Aorta (tissue), 5 donors: ENCODE measurements around the gene GM2A. TPM values are rescaled to one million over a fixed set of nuclear protein-coding genes. Genes with fewer than 3 reads are reported as not detected.

Experiments used
- ATAC-seq: fragments of 200-7000 bp; cut with Tn5 transposase; one replicate; pipeline ENCODE4 v1.9.1; 2022; ENCODE audit warnings: moderate library complexity; ENCODE audit not compliant: low FRiP score
- DNase-seq, 2 donors: peaks; one replicate each; pipeline ENCODE4 v3.0.0-alpha.2; 2020
- H3K27ac ChIP-seq, 2 donors: one replicate each; pipeline ENCODE4 v1.5.1; 2013; ENCODE audit warnings: low read length in 2 of 2, mild to moderate bottlenecking in 2 of 2, moderate library complexity in 2 of 2, control low read depth in 1 of 2, inconsistent platforms in 1 of 2, low read depth in 1 of 2
- H3K27me3 ChIP-seq, 2 donors: one replicate each; pipeline ENCODE4 v1.6.1; 2013; ENCODE audit warnings: control low read depth in 1 of 2, low read length in 1 of 2, mild to moderate bottlenecking in 1 of 2, moderate library complexity in 1 of 2; ENCODE audit not compliant: insufficient read depth in 2 of 2, control insufficient read depth in 1 of 2
- H3K36me3 ChIP-seq, 2 donors: one replicate each; pipeline ENCODE4 v1.6.1; 2013; ENCODE audit warnings: control low read depth in 1 of 2, low read length in 1 of 2, mild to moderate bottlenecking in 1 of 2; ENCODE audit not compliant: insufficient read depth in 2 of 2, control insufficient read depth in 1 of 2
- H3K4me1 ChIP-seq, 2 donors: one replicate each; pipeline ENCODE4 v1.6.1; 2013; ENCODE audit warnings: low read length in 2 of 2, control low read depth in 1 of 2, mild to moderate bottlenecking in 1 of 2, moderate library complexity in 1 of 2; ENCODE audit not compliant: insufficient read depth in 2 of 2, control insufficient read depth in 1 of 2
- H3K4me3 ChIP-seq, 2 donors: one replicate each; pipeline ENCODE4 v1.5.1; 2013; ENCODE audit warnings: low read length in 2 of 2, control low read depth in 1 of 2, mild to moderate bottlenecking in 1 of 2
- H3K9me3 ChIP-seq: one replicate; pipeline ENCODE4 v1.6.1; 2013; ENCODE audit warnings: mild to moderate bottlenecking, low read length; ENCODE audit not compliant: control insufficient read depth
- WGBS, 2 donors: extraction: QIAGEN DNeasy Blood & Tissue Kit; methylation state at CpG; one replicate each; pipeline ENCODE4 v1.1.7; 2013; 5-methylcytosine and 5-hydroxymethylcytosine counted together
- intact Hi-C, 2 donors: fragments of 100-400 bp; cut with DNase I; formaldehyde crosslinking; loops; one replicate each; pipeline versions ENCODE4 v1.14.2 to v1.15.0; 2022
- polyA plus RNA-seq, 2 donors: library from polyadenylated mRNA; stranded (reverse); fragments of 200-250 nt; gene quantifications; one replicate each; pipeline ENCODE4 v1.2.3, GENCODE V29; 2013
- total RNA-seq, 2 donors: library from RNA; stranded (reverse); fragmentation: NEBNext Ultra II Directional; extraction: Animal tissue kit (Norgen Biotek cat#: 25700); gene quantifications; one replicate each; pipeline ENCODE4 v1.2.1, GENCODE V29; 2021
- donor health status: healthy with polysubstance abuse.
- donor health status: Bipolar disorder and iron deficiency.
- donor health status: DM: no; HTN: no; CAD: no.
- donor health status: DM: no; HTN: no; CAD: no.
- donor health status: DM: yes; HTN: yes; CAD: no.

GM2A gene
- total and polyA plus RNA-seq, 4 donors: 13.7 to 32.7 (median 21.1) TPM

DNA sequence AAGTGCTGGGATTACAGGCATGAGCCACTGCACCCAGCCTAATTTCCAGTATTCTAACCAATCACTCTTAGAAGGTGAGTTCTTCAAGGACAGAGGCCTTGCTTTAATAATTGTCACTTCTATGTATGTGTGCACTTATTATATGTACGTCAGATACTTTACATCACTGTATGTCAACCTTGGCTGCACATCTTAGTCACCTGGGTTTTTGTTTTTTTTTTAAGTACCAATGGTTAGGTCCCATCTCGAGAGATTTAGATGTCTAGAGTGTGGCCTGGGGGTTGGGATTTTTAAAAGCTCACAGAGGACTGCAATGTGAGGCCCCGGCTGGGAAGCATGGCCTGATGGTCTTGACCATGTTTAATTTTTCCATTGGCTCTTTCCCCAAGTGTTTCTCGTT lies 9.9 kb upstream of the GM2A start:
- intact Hi-C loops: loop anchor here in 1 of 2 donors (10.0 kb wide), 1 partner anchor 78 kb away; no protein-coding TSS in a partner anchor
- Histone ChIP-seq H3K9me3 (no peaks in the 10 kb centered on the region), H3K4me3 (no peak overlapping the region), H3K27me3 (no peaks in the 10 kb centered on the region), H3K27ac (no peak overlapping the region), H3K4me1 (no peaks in the 10 kb centered on the region), H3K36me3 (no peaks in the 10 kb centered on the region)
- WGBS, 2 donors: 89% methylated on average over 4 of the region's 4 CpGs
- DNase-seq: no peak
- no peak for ATAC-seq

DNA sequence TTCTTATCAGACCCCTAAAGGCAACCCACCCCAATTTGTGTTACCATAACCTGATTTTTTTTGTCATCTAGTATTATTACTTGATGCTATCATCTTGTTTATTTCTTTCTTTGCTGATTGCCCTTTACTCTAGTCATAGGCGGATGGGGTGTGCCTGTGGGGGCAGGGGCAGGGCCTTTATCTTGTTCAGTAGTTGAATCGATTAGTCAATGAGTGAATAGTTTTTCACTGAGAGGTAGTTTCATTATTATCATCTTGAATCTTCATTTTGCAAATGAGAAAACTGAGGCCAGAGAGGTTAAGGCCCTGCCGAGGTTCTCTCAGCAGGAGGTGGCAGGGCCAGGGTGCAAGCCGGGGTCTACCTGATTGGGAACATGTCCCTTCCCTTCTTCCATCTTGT lies 9.4 kb upstream of the GM2A start:
- DNase-seq: no peak
- no peak overlapping the region for H3K27ac ChIP-seq
- intact Hi-C loops: loop anchor here in 1 of 2 donors (10.0 kb wide), 1 partner anchor 79 kb away; no protein-coding TSS in a partner anchor
- H3K4me3 ChIP-seq: no peak overlapping the region
- ATAC-seq: no peak
- no peaks in the 10 kb centered on the region for H3K27me3 ChIP-seq
- WGBS, 2 donors: 94 to 96% methylated on average over 4 of the region's 4 CpGs
- no peaks in the 10 kb centered on the region for H3K4me1 ChIP-seq
- no peaks in the 10 kb centered on the region for H3K36me3 ChIP-seq
- H3K9me3 ChIP-seq: no peaks in the 10 kb centered on the region

DNA sequence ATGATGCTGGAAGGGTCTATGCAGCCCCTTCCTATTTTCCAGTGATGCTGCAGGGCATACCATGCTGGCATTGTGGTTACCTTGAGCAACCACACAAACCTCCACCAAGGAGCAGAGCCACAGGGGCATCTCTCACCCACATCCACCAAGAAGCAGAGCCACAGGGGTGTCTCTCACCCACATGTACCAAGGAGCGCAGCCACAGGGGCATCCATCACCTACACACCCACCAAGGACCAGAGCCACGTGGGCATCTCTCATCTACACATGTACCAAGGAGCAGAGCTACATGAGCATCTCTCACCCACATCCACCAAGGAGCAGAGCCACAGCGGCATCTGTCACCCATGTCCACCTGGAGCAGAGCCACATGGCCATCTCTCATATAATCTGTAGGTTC lies 8.8 kb upstream of the GM2A start:
- intact Hi-C loops: loop anchor here in 1 of 2 donors (10.0 kb wide), 1 partner anchor 79 kb away; no protein-coding TSS in a partner anchor
- no peak for DNase-seq
- Histone ChIP-seq H3K27ac (no peak overlapping the region), H3K27me3 (no peaks in the 10 kb centered on the region), H3K4me3 (no peak overlapping the region), H3K36me3 (no peaks in the 10 kb centered on the region), H3K9me3 (no peaks in the 10 kb centered on the region), H3K4me1 (no peaks in the 10 kb centered on the region)
- no peak for ATAC-seq
- WGBS, 2 donors: 90 to 92% methylated on average over 3 of the region's 3 CpGs

DNA sequence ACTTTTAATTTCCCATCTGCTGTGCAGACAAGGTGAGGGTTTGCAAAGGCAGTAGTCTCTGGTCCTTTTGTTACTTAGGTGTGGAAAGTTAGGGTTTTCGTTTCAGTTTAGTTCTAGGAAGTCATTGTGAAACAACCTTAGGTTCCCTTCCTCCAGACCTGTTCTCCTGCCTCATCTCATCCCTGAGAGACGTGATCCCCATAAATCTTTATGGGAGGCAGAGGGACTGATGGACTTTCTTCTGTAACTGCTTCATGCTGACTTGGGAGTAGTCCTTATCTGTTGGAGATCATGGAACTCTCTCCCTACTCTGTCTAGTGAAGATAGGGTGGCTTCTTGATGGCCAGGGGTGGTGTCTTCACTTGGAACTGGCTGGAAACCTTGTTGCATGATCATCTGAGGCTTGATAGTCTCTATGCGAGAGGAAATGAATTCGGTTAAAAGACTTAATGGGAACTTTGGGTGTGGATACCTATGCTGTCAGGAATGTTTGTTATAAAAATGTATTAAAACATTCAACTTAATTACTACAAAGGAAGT lies 7.2 kb upstream of the GM2A start:
- H3K4me1 ChIP-seq: no peaks in the 10 kb centered on the region
- no peaks in the 10 kb centered on the region for H3K36me3 ChIP-seq
- WGBS, 2 donors: 81 to 88% methylated on average over 4 of the region's 4 CpGs
- H3K27me3 ChIP-seq: no peaks in the 10 kb centered on the region
- intact Hi-C loops: loop anchor here in 1 of 2 donors (10.0 kb wide), 1 partner anchor 81 kb away; no protein-coding TSS in a partner anchor
- DNase-seq (no peak), ATAC-seq (no peak)
- no peak overlapping the region for H3K4me3 ChIP-seq
- no peaks in the 10 kb centered on the region for H3K9me3 ChIP-seq
- no peak overlapping the region for H3K27ac ChIP-seq

DNA sequence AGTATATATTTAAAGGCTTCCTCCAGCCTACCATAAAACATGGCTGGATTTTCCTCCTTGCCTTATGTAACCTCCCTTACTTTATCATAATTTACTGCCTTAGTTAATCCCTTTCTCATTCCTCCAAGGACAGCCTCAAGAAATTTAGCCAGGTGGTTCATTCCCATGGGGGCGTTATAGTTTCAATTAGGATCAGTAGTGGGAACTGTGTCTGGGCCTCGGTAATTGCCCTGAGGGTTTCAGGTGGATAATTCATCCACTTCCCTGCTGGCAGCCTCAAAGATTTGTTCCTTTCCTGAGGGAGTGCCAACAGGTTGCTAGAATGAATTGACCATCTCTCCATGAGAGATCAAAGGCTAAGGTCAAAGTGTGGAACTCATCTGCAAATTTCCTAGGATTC lies 4.3 kb upstream of the GM2A start:
- H3K9me3 ChIP-seq: no peaks in the 10 kb centered on the region
- WGBS, 2 donors: 87 to 90% methylated on average over 2 of the region's 2 CpGs
- H3K4me3 ChIP-seq: no peak overlapping the region
- ATAC-seq (no peak), DNase-seq (no peak)
- no peaks in the 10 kb centered on the region for H3K36me3 ChIP-seq
- no peaks in the 10 kb centered on the region for H3K27me3 ChIP-seq
- intact Hi-C loops: loop anchor here in 1 of 2 donors (10.0 kb wide), 1 partner anchor 84 kb away; no protein-coding TSS in a partner anchor
- H3K4me1 ChIP-seq: peaks cover 0 to 3% of the 10 kb centered on the region in 2 donors
- no peak overlapping the region for H3K27ac ChIP-seq

DNA sequence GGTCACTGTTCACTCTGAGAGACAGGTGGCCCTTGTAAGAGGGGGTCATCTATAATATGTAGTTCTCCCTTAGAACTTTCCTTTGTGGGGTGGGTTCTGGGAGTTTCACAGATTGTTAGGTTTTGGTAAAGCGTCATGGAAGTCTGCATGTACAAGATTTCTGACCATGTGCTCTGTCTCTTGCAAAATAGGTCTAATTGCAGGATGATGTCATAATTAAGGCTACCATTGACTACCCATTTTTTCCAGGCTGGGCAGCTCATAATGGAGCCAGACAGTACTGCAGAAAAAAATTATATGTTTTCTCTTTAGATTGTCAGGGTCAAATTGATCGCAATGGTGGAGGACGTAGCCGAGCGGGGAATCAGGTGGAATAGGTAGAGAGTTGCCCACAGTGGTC lies 3.7 kb upstream of the GM2A start:
- no peaks in the 10 kb centered on the region for H3K27me3 ChIP-seq
- WGBS, 2 donors: 89 to 98% methylated on average over 5 of the region's 5 CpGs
- no peak for ATAC-seq

DNA sequence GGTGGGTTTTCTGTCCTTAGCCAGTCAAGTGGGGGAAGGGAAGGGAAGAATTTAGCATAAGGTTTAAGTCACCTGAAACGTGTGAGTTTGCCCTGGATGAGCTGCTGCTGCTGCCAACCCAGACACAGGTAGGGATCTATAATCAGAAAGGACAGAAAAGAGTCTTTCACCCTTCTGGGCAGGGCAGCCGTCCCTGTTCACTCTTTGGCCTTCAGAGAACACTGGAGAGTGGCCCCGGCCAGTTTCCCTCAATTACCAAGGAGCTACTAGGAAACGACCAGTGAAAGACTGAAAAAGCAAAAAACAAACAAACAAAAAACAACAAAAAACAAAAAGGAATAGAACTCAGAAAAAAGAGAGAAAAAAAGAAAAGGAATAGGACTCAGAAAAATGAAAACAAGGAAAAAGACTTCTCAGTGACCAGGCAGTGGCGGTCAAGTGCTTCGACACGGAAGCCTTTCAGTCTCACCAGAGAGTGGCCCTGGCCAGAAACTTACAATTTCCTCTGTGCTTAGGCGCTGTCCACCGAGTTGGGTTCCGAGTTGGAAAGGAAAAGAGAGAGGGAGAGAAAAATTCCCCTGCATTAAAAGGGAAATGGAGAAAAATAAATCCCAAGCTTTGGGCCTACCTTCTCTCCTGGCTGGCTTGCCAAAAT lies 2.5 kb upstream of the GM2A start:
- DNase-seq (no peak), ATAC-seq (no peak)
- 88 to 91% methylated on average over 10 of the region's 10 CpGs for WGBS, 2 donors
- Histone ChIP-seq H3K36me3 (no peaks in the 10 kb centered on the region), H3K9me3 (no peaks in the 10 kb centered on the region), H3K27me3 (no peaks in the 10 kb centered on the region), H3K27ac (no peak overlapping the region), H3K4me1 (peaks cover 0 to 4% of the 10 kb centered on the region in 2 donors), H3K4me3 (no peak overlapping the region)
- intact Hi-C loops: loop anchor here in 1 of 2 donors (10.0 kb wide), 1 partner anchor 524 kb away; the partner anchor contains the start of gene G3BP1

More for the DNA sequence above, 3.7 kb upstream of the GM2A start:
- Histone ChIP-seq H3K4me1 (peaks cover 0 to 4% of the 10 kb centered on the region in 2 donors), H3K9me3 (no peaks in the 10 kb centered on the region), H3K4me3 (no peak overlapping the region), H3K36me3 (no peaks in the 10 kb centered on the region), H3K27ac (no peak overlapping the region)
- intact Hi-C loops: loop anchor here in 1 of 2 donors (10.0 kb wide), 1 partner anchor 84 kb away; no protein-coding TSS in a partner anchor
- no peak for DNase-seq

DNA sequence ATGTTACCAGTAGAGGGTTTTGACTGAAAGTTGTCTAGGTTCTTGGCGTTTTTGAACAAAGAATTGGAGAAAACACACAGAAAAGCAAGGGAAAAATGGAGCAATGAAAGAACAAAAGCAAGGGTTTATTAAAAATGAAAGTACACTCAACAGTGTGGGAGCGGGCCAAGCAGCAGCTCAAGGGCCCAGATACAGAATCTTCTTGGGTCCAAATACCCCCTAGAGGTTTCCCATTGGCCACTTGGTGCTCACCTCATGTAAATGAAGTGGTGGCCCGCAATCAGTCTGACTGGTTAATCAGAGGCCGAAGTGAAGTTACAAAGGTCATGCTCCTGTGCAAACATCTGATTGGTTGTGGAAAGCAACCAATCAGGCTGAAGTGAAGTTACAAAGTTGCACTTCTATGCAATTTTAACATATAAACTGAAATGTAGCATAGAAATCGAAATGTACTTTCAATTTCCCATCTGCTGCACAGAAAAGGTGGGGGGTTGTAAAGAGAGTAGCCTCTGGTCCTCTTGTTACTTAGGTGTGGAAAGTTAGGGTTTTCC lies 1.9 kb upstream of the GM2A start:
- ATAC-seq (no peak), DNase-seq (no peak)
- no peaks in the 10 kb centered on the region for H3K27me3 ChIP-seq
- no peak overlapping the region for H3K4me3 ChIP-seq
- 93 to 94% methylated on average over 5 of the region's 5 CpGs for WGBS, 2 donors
- no peaks in the 10 kb centered on the region for H3K9me3 ChIP-seq
- intact Hi-C loops: loop anchor here in 1 of 2 donors (10.0 kb wide), 1 partner anchor 524 kb away; the partner anchor contains the start of gene G3BP1
- no peak overlapping the region for H3K27ac ChIP-seq
- H3K4me1 ChIP-seq: peaks cover 0 to 4% of the 10 kb centered on the region in 2 donors
- no peaks in the 10 kb centered on the region for H3K36me3 ChIP-seq
